DND-41 (cell line): ENCODE results near the gene PLVAP.

ENCODE experiments used
- EZH2 ChIP-seq: IDR thresholded peaks from 3 replicates; pipeline ENCODE4 v1.6.1; 2012; ENCODE audit warnings: borderline replicate concordance, low read depth, mild to moderate bottlenecking, moderate library complexity, low read length, inconsistent platforms; ENCODE audit not compliant: severe bottlenecking
- TF ChIP-seq, protein P1 (sequence below): IDR thresholded peaks from 2 replicates; pipeline ENCODE4 v1.5.1; 2012; ENCODE audit warnings: borderline replicate concordance, low read length, moderate library complexity, mild to moderate bottlenecking; ENCODE audit not compliant: poor library complexity, severe bottlenecking; ENCODE audit errors: extremely low read depth

DNA sequence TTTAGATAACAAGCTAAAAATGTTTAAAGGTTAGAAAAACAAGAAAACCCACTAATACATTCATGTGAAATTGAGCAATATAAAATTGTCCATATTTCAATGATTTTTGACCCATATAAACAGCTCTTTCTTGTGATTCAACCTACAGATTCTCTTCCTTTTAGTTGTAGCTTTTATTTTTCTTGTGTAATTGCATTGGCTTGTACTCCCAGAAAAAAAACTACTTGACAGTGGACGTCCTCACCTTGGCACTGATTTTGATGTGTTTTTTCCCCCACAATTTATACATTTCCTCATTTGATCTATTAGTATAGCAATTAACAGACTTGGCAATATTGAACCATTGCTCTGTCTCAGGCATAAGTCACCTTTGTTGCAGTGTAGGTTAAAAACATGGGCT, 12.1 kb upstream of the PLVAP start:
- no peak for TF ChIP-seq EZH2
- TF ChIP-seq, protein P1, sequence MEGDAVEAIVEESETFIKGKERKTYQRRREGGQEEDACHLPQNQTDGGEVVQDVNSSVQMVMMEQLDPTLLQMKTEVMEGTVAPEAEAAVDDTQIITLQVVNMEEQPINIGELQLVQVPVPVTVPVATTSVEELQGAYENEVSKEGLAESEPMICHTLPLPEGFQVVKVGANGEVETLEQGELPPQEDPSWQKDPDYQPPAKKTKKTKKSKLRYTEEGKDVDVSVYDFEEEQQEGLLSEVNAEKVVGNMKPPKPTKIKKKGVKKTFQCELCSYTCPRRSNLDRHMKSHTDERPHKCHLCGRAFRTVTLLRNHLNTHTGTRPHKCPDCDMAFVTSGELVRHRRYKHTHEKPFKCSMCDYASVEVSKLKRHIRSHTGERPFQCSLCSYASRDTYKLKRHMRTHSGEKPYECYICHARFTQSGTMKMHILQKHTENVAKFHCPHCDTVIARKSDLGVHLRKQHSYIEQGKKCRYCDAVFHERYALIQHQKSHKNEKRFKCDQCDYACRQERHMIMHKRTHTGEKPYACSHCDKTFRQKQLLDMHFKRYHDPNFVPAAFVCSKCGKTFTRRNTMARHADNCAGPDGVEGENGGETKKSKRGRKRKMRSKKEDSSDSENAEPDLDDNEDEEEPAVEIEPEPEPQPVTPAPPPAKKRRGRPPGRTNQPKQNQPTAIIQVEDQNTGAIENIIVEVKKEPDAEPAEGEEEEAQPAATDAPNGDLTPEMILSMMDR, result no peak
